Stomach (tissue), 9 donors: Measurements from ENCODE around the gene METRNL. TPM values are rescaled to one million over a fixed set of nuclear protein-coding genes. Genes with fewer than 3 reads are reported as not detected.
A peak's percentile ranks its signal among the peaks of the same experiment; 100 is the strongest.

Source experiments
- DNase-seq, 2 donors: peaks; one replicate each; pipeline versions ENCODE4 v3.0.0 to v3.0.0-alpha.2; 2013 to 2019
- H3K27ac ChIP-seq, 5 donors: fragments of 200-600 bp in 4 of 5; sonication (generic) in 4 of 5; one replicate each; pipeline ENCODE4 v1.5.1; 2013 to 2019; ENCODE audit warnings: mild to moderate bottlenecking in 1 of 5, moderate library complexity in 1 of 5
- H3K27me3 ChIP-seq, 3 donors: fragments of 200-600 bp; sonication (generic); one replicate each; pipeline ENCODE4 v1.5.1; 2017 to 2019; ENCODE audit warnings: mixed run types in 1 of 3
- H3K36me3 ChIP-seq, 4 donors: fragments of 200-600 bp; sonication (generic); 1 replicate in 3 of 4; 2 replicates in 1 of 4; pipeline ENCODE4 v1.5.1; 2016 to 2019
- H3K4me1 ChIP-seq, 4 donors: fragments of 200-600 bp; sonication (generic); one replicate each; pipeline ENCODE4 v1.5.1; 2016 to 2019
- H3K4me3 ChIP-seq, 4 donors: fragments of 200-600 bp; sonication (generic) in 3 of 4; one replicate each; pipeline ENCODE4 v1.5.1; 2016 to 2019; ENCODE audit warnings: mild to moderate bottlenecking in 1 of 4
- H3K9me3 ChIP-seq, 4 donors: fragments of 200-600 bp; sonication (generic); one replicate each; pipeline ENCODE4 v1.5.1; 2016 to 2019
- CTCF ChIP-seq, 7 experiments: fragments of 450-650 bp in 4 of 7; fragments of 200-600 bp in 3 of 7; sonication (generic) in 3 of 7; IDR thresholded peaks; one replicate each; pipeline ENCODE4 v1.5.1; 2016 to 2019; ENCODE audit warnings: antibody characterized with exemption in 7 of 7, control low read depth in 2 of 7, mild to moderate bottlenecking in 1 of 7
- EP300 ChIP-seq: sonication (generic); formaldehyde crosslinking; IDR thresholded peaks from one replicate; pipeline ENCODE4 v1.6.1; 2017; ENCODE audit warnings: antibody characterized with exemption
- POLR2A ChIP-seq, 4 donors: fragments of 450-650 bp; IDR thresholded peaks; one replicate each; pipeline ENCODE4 v1.6.1; 2016; ENCODE audit warnings: antibody characterized with exemption in 4 of 4, control low read depth in 2 of 4, mild to moderate bottlenecking in 1 of 4, moderate library complexity in 1 of 4
- POLR2AphosphoS5 ChIP-seq, 3 donors: sonication (generic); formaldehyde crosslinking; IDR thresholded peaks; one replicate each; pipeline ENCODE4 v1.6.1; 2016; ENCODE audit warnings: antibody characterized with exemption in 3 of 3
- WGBS, 5 donors: extraction: QIAGEN DNeasy Blood & Tissue Kit in 3 of 5; methylation state at CpG; one replicate each; pipeline versions ENCODE4 v1.1.5 to v1.1.7; 2013 to 2018; 5-methylcytosine and 5-hydroxymethylcytosine counted together
- intact Hi-C: fragments of 100-400 bp; cut with DNase I; formaldehyde crosslinking; loops from one replicate; pipeline ENCODE4 v1.15.1; 2023; ENCODE audit warnings: low total_unique reads
- polyA plus RNA-seq, 3 donors: library from polyadenylated mRNA; stranded (reverse); fragments of 200-250 nt; gene quantifications; one replicate each; pipeline ENCODE4 v1.2.3, GENCODE V29; 2013
- total RNA-seq, 5 donors: library from RNA; depleted of rRNA; stranded (reverse); fragments of >200 nt; gene quantifications; one replicate each; pipeline versions ENCODE4 v1.1.0 to v1.2.3, GENCODE V29; 2014 to 2016
- donor health status: healthy with polysubstance abuse.
- donor health status: Bipolar disorder and iron deficiency.
- donor health status: healthy.

Gene METRNL
- total and polyA plus RNA-seq, 8 donors = 25.7 to 452 (median 42.5) TPM

GRCh38 chr17:83050651-83051395 lies 28.6 kb upstream of the METRNL start:
- Histone ChIP-seq H3K27ac (peak overlapping the region; percentile 90 to 97 (median 91)), H3K36me3 (peaks cover 0 to 7% (median 2%) of the 10 kb centered on the region in 4 donors), H3K27me3 (no peaks in the 10 kb centered on the region), H3K4me1 (peaks cover 19 to 48% (median 34%) of the 10 kb centered on the region in 4 donors), H3K4me3 (peak overlapping the region; percentile 70 to 83 (median 76)), H3K9me3 (no peaks in the 10 kb centered on the region)
- WGBS, 5 donors = 18 to 24% (median 20%) methylated on average over 41 to 55 of the region's 55 CpGs
- intact Hi-C loops = no loop called here
- TF ChIP-seq CTCF (IDR thresholded peaks at IDR 0.05) = no peak
- no peak for TF ChIP-seq POLR2A (IDR thresholded peaks at IDR 0.05)
- no peak for TF ChIP-seq EP300
- TF ChIP-seq POLR2AphosphoS5 (IDR thresholded peaks at IDR 0.05) = no peak
- DNase-seq = no peak

- Histone ChIP-seq H3K9me3 (no peaks in the 10 kb centered on the region), H3K27me3 (no peaks in the 10 kb centered on the region), H3K4me3 (peak overlapping the region; percentile 70 to 83 (median 76)), H3K4me1 (peaks cover 19 to 56% (median 41%) of the 10 kb centered on the region in 4 donors), H3K36me3 (peaks cover 0 to 6% (median 2%) of the 10 kb centered on the region in 4 donors), H3K27ac (peak overlapping the region; percentile 90 to 97 (median 91))
- intact Hi-C loops = no loop called here
- WGBS, 5 donors = 0 to 2% (median 1%) methylated on average over 34 to 95 of the region's 95 CpGs
- TF ChIP-seq CTCF (IDR thresholded peaks at IDR 0.05) (peak in 1 of 7 experiments; percentile 8), POLR2A (IDR thresholded peaks at IDR 0.05) (peak in 1 of 4 donors; percentile 86), EP300 (no peak), POLR2AphosphoS5 (IDR thresholded peaks at IDR 0.05) (peak; percentile 53 to 94 (median 88))
- peak; percentile 97 to 99 for DNase-seq
Observed at GRCh38 chr17:83051396-83052240, 27.8 kb upstream of the METRNL start.

GRCh38 chr17:83052241-83052564 lies 27.2 kb upstream of the METRNL start:
- no peaks in the 10 kb centered on the region for H3K27me3 ChIP-seq
- no peak for DNase-seq
- peak overlapping the region; percentile 70 to 83 (median 76) for H3K4me3 ChIP-seq
- 34 to 47% (median 40%) methylated on average over 7 to 12 of the region's 12 CpGs for WGBS, 5 donors
- TF ChIP-seq CTCF (IDR thresholded peaks at IDR 0.05) = no peak
- no peak for TF ChIP-seq POLR2AphosphoS5 (IDR thresholded peaks at IDR 0.05)
- TF ChIP-seq POLR2A (IDR thresholded peaks at IDR 0.05) = no peak
- TF ChIP-seq EP300 = no peak
- intact Hi-C loops = no loop called here
- peak overlapping the region; percentile 81 to 97 (median 91) for H3K27ac ChIP-seq
- H3K9me3 ChIP-seq = no peaks in the 10 kb centered on the region
- peaks cover 0 to under 1% (median 0%) of the 10 kb centered on the region in 4 donors for H3K36me3 ChIP-seq
- H3K4me1 ChIP-seq = peaks cover 19 to 59% (median 41%) of the 10 kb centered on the region in 4 donors

GRCh38 chr17:83053021-83053681 lies 26.3 kb upstream of the METRNL start:
- TF ChIP-seq CTCF (IDR thresholded peaks at IDR 0.05) (no peak), POLR2A (IDR thresholded peaks at IDR 0.05) (no peak), POLR2AphosphoS5 (IDR thresholded peaks at IDR 0.05) (no peak)
- H3K9me3 ChIP-seq = no peaks in the 10 kb centered on the region
- peak; percentile 28 to 72 for DNase-seq
- H3K27ac ChIP-seq = peak overlapping the region; percentile 76 to 97 (median 91)
- peaks cover 19 to 58% (median 41%) of the 10 kb centered on the region in 4 donors for H3K4me1 ChIP-seq
- no peaks in the 10 kb centered on the region for H3K36me3 ChIP-seq
- WGBS, 5 donors = 50 to 58% (median 57%) methylated on average over 5 to 15 of the region's 15 CpGs
- intact Hi-C loops = no loop called here
- no peak overlapping the region for H3K4me3 ChIP-seq
- H3K27me3 ChIP-seq = no peaks in the 10 kb centered on the region
